Effector memory CD4-positive, alpha-beta T cell (primary cell): ENCODE results near the gene SENP7.

Experiments
- DNase-seq, 3 donors: peaks; one replicate each; pipeline ENCODE4 v3.0.0-alpha.2; 2020
- H3K27ac ChIP-seq: 2 replicates; pipeline ENCODE4 v1.7.0; 2013; ENCODE audit warnings: mild to moderate bottlenecking, low read length, moderate library complexity; ENCODE audit not compliant: insufficient read depth, poor library complexity, severe bottlenecking
- H3K27me3 ChIP-seq: replicated peaks from 2 replicates; pipeline ENCODE4 v1.7.0; 2013; ENCODE audit warnings: mild to moderate bottlenecking, low read length; ENCODE audit not compliant: insufficient read depth, control insufficient read depth, poor library complexity, severe bottlenecking
- H3K36me3 ChIP-seq: 2 replicates; pipeline ENCODE4 v1.7.0; 2013; ENCODE audit warnings: mild to moderate bottlenecking, low read length, moderate library complexity; ENCODE audit not compliant: control insufficient read depth, insufficient read depth
- H3K4me1 ChIP-seq: 2 replicates; pipeline ENCODE4 v1.7.0; 2013; ENCODE audit warnings: low read length, mild to moderate bottlenecking; ENCODE audit not compliant: control insufficient read depth, insufficient read depth, poor library complexity, severe bottlenecking
- H3K4me3 ChIP-seq: 2 replicates; pipeline ENCODE4 v1.7.0; 2013; ENCODE audit warnings: low read length, low read depth, mild to moderate bottlenecking; ENCODE audit not compliant: insufficient read depth, poor library complexity, severe bottlenecking
- H3K9me3 ChIP-seq: 2 replicates; pipeline ENCODE4 v1.7.0; 2013; ENCODE audit warnings: mild to moderate bottlenecking, low read length, moderate library complexity; ENCODE audit not compliant: control insufficient read depth

Gene SENP7

GRCh38 chr3:101279765-101280385, 233.1 kb downstream of the SENP7 start:
- H3K36me3 ChIP-seq: no peaks in the 10 kb centered on the region
- no peaks in the 10 kb centered on the region for H3K27me3 ChIP-seq
- H3K4me1 ChIP-seq: no peaks in the 10 kb centered on the region
- H3K27ac ChIP-seq: no peak overlapping the region
- H3K9me3 ChIP-seq: no peaks in the 10 kb centered on the region
- no peak overlapping the region for H3K4me3 ChIP-seq
- no peak for DNase-seq

GRCh38 chr3:101279162-101279561, 233.8 kb downstream of the SENP7 start:
- Histone ChIP-seq H3K4me3 (no peak overlapping the region), H3K9me3 (no peaks in the 10 kb centered on the region), H3K36me3 (no peaks in the 10 kb centered on the region), H3K4me1 (no peaks in the 10 kb centered on the region), H3K27ac (no peak overlapping the region), H3K27me3 (no peaks in the 10 kb centered on the region)
- no peak for DNase-seq

DNA sequence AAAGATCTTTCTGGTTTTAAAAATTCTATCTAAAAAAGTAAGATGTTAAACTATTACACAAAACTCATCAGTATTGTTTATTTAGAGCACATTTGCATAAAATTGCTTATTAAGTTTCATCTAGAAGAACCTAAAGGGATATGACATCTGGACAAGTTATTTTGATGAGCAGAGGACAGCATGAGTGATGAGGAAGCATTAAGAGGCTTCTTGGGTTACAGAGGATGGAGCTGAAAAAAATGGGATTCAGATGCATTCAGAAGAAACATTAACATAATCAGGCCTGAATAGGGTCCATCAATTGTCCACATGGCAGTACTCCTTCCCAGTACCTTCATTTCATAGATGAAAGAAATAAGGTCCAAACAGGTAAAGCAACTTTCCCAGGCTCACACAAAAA, 234.3 kb downstream of the SENP7 start:
- no peak for DNase-seq
- Histone ChIP-seq H3K9me3 (no peaks in the 10 kb centered on the region), H3K4me1 (no peaks in the 10 kb centered on the region), H3K27me3 (no peaks in the 10 kb centered on the region), H3K4me3 (no peak overlapping the region), H3K27ac (no peak overlapping the region), H3K36me3 (no peaks in the 10 kb centered on the region)
